CD4-positive, alpha-beta T cell treated with Interferon gamma for 1 hour (primary cell): ENCODE results near the gene SEMA6D.

Experiments
- DNase-seq: peaks from one replicate; pipeline ENCODE4 v3.0.0-alpha.2; 2020

The SEMA6D gene, protein sequence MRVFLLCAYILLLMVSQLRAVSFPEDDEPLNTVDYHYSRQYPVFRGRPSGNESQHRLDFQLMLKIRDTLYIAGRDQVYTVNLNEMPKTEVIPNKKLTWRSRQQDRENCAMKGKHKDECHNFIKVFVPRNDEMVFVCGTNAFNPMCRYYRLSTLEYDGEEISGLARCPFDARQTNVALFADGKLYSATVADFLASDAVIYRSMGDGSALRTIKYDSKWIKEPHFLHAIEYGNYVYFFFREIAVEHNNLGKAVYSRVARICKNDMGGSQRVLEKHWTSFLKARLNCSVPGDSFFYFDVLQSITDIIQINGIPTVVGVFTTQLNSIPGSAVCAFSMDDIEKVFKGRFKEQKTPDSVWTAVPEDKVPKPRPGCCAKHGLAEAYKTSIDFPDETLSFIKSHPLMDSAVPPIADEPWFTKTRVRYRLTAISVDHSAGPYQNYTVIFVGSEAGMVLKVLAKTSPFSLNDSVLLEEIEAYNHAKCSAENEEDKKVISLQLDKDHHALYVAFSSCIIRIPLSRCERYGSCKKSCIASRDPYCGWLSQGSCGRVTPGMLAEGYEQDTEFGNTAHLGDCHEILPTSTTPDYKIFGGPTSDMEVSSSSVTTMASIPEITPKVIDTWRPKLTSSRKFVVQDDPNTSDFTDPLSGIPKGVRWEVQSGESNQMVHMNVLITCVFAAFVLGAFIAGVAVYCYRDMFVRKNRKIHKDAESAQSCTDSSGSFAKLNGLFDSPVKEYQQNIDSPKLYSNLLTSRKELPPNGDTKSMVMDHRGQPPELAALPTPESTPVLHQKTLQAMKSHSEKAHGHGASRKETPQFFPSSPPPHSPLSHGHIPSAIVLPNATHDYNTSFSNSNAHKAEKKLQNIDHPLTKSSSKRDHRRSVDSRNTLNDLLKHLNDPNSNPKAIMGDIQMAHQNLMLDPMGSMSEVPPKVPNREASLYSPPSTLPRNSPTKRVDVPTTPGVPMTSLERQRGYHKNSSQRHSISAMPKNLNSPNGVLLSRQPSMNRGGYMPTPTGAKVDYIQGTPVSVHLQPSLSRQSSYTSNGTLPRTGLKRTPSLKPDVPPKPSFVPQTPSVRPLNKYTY

DNA sequence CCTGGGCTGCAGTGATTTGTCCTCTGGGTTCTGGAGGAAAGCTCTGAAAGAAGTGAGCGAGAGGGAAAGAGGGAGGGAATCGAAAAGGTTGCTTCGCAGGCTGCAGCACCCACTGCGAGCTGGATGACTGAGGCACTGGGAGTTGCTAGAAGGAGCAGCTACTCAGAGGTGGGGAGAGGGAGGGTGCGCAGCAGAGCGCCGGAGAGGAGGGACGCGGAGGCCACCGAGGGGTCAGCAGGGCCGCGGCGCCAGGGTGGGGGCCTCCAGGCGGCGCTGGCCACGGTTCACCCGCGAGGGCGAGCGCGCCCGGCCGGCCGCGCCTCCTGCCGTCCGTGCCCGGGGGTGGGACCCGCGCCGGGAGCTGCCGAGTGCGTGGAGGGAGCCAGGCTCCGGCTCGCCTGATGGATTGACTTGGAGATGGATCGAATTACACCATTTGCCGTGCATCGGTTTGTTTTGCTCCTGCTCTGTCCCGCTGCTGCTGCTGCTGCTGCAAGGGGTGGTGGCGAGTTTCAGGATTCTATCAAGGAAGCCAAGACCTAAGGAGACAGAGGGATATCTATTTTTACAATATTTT is at the start of gene SEMA6D:
Gene SEMA6D (plus strand): TSS at position 470 of the 577 bp plus-strand sequence. CDS start 42,294 bp downstream, outside the sequence.
- DNase-seq: no peak

DNA sequence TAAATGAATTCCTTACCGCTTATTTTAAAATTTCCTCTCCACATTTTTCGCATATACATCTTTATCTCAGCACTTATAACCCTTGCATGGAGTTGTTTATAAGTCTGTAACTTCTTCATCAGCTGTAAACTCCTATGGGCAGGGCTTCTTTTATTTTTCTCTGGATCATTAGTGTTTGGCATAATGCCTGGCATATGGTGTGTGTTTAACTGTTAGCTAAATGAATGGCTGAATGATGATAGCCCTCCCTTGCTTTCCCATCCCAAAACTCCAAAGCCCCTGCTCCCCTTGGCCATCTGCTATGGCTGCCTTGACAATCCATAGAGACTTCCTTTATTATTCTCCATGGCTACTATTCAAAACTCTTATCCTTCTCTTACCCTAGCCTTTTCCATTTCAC is 48.1 kb upstream of the SEMA6D start:
- DNase-seq: no peak

DNA sequence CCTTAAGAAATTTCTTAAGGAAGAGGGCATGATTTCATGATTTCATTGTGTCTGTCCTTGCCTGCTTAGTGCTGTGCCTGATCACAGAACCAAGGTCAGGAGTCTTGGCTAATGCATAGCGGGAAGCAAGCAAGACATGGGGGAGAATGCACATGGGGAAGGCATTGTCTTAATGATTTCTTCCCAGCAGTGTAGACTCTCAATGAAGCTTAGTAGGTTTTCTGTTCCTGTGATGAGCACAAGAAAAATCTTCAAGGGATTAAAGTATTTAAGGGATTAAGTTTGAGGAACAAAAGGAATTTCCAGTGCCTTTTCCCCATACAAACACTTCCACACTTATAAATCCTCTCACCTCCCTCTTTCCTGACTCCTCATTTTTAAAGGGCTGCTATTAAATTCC is 46.9 kb upstream of the SEMA6D start:
- no peak for DNase-seq

DNA sequence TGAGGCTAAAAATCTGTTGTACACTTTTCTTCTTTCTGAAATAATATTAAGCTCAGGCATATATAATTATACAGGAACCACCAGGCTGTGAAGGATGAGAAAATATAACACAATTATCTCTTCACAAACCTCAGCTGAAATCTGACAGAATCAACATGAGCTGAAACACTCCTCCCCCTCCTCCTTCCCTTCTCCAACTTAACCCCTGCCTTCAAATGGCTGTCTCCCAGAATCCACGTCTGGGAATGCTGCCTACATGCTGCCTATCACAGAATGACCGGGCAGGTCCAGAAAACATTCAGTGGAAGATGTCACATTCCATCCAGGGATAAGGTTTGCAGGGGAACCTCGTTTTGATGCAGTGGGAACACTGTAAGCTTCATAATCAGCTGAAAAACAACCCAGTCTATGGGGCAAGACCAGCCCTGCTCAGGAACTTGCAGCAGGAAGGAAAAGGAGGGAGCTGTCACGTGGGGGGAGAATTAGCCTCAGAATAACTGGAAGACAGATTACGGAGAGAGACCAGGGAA is 44.0 kb upstream of the SEMA6D start:
- no peak for DNase-seq

DNA sequence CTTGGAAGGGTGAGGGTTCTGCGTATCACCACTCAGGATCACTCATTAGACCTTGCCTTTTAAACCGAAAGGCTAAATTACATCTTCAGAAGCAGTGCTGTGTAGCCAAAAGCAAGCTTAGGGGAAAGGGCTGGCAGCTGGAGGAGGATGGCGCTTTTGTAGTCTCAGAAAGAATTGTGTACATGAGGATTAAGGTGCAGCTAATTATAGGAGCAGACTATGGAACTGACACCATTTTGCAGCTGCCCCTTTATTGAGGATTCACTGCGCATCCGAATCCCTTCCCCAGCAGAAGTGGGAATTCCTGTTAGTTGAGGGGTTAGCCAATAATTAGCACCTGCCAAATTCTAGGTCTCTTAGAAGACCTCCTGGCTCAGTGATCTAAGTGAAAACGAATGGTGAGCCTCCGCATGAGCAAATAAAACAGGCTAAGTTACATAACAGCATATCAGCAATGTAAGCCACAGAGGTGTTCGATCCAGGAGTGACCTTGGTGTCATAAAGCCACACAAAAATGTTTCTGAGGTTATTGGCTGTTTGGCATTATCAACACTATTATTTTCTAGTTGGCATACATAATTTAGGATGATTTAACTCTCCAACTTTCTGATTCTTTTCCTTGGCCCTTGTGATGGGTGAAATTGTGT is 42.6 kb upstream of the SEMA6D start:
- no peak for DNase-seq

DNA sequence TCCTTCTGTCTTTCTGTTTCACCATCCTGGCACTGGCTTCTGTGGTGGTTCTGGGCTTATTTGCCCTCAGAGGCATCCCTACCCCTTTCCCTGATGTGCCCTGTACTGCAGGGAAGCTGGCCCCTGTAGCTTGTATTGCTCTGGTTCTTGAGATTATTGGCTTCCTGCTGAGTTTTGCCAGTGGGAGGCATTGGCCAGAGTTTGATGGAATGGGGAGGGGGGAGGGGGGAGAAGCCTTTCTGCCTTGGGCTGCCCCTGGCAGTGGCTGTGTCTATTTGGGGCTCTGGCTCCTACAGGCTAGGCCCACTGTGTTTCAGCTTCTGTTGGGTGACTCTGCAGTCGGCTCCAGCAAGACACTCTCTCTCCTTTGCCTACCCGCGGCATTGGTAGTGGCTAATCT is 41.6 kb upstream of the SEMA6D start:
- DNase-seq: no peak

DNA sequence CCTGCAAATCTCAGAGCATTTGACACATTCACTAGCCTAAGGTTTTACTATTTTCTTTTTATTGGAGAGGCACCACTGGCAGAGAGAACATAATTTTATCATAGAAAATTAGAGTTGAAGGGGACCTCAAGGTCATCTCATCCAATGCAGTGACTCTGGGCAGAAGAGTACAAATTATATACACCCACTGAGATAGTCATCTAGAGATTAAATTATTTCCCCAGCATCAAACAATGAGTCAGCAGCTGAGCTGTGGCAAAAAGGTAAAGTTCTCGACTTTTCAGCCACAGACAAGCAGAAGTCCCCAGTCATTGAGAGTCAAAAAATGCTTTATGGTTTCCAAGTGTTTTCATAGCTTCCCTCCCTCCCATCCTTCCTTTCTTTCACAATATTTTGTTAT is 39.3 kb upstream of the SEMA6D start:
- no peak for DNase-seq

DNA sequence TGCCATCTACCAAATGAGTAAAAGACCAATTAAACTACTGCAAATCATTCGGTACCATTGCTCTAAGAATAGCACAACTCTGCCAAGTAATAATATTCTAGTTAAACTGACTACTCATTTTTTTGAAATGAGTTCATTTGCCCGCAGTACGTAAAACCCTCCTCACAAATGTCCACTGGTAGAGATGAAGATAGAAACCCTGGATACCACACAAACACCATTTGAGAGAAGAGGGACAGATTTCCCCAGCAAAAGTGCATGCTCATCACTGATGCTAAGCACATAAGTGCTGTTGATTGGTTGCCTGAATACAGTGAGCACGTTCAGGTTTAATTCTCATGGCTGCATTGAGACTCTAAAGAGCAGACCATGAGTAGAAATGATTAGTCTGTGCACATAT is 34.6 kb upstream of the SEMA6D start:
- DNase-seq: no peak

DNA sequence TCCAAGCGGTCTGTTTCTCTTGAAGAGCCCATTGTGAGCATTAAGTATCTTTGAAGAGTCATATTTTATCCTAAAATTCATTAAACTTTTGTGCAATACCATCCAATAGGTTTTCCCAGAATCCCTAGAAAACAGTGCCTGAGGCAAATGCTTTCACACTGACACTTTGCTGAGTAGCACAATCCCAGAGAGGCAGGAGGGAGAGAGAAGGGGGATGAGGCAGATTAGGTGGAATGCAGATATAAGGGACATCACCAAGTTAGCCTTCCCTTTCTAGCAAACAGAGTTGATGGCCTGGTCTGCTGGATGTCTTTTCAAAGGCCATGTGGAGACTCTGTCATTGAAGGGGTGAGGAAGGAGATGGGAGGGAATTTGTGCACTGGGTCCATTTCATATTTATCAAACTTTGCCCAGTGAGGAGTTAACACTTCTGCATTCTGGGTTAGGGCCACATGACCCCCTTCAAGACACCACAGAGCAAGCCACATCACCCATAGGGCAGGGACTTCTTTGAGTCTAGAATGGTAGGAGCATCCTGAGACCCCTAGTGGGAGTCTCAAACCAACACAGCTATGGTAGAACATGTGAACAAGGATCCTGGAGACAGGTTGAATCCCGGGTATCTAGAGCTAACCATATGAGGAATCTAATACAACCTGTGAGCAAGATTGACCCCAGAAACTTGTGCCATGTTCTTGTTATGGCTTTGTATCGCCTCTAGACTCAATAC is 32.0 kb upstream of the SEMA6D start:
- DNase-seq: no peak

DNA sequence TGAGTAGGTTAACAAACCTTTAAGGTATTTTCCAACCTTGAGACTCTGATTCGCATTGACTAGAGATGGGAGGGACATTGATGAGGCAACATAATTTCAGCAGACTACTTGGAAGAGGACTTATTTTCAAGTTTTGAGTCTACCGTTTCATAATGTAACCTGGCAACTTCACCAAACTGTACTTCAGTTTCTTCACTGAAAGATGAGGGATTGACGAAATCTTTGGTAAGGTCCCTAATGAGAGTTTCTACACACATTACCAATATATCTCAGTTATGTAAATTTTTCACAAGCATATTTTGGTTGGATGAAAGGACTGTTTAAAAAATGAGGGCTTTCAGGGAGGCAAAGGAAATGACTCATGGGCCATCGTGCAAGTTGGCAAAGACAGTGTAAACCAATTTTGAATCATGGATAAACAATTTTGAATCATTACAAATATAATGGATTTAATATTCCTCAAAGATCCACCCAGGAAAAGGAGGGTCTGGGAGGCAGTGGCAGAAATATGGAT is 28.7 kb upstream of the SEMA6D start:
- no peak for DNase-seq

DNA sequence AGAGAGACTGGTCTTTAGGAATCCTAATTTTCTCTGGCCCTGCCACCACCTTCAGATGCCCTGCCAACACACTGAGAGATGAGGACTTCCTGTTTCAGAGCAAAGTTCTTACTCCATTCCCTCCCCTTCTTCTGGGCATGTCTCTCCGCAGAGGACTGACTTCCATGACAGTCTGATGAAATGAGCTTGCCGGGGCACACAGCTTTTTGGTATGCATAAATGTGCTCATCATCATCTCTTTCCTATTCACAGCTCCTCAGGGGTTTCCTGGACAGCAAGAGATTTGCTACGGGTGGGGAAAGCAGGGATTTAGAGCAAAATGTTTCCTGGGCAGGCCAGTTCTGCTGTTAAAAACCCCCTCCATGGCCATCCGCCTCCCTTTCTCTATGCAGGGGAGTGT is 27.6 kb upstream of the SEMA6D start:
- DNase-seq: no peak

DNA sequence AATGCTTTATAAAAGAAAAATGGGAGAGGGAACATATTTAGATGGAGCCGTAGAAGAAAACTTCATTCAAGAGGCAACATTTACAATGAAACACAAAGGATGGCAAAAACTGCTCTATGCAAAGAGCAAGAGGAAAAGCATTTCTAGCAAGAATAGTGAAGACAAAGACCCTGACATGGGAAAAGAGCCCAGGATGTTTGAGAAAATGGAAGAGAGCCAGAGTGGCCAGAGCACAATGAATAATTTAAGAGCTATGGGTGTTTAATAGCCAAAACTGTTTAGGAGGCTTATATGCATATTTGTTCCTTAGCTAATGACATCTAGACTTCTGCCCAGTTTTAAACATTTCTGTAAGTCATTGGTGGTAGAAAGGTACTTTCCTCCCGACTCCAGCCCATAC is 25.4 kb upstream of the SEMA6D start:
- no peak for DNase-seq

DNA sequence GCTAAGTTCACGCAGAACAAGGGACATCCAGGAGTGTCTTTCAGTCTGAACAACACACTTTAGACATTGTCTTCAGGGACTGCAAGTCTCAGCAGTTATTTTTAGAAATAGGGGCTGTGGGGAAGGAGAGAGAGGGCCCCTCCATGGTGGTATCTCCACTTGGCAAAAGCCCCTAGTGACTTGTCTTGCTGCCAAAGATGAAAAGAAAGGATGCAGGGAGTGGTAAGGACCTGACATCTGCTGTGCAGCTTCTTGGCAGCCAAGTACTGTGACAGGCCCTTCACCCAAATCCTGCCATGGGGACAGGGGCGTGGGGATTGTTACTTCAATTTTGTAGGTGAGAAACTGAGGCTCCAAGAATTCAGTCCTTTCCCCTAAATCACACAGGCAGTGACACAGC is 21.0 kb upstream of the SEMA6D start:
- no peak for DNase-seq

DNA sequence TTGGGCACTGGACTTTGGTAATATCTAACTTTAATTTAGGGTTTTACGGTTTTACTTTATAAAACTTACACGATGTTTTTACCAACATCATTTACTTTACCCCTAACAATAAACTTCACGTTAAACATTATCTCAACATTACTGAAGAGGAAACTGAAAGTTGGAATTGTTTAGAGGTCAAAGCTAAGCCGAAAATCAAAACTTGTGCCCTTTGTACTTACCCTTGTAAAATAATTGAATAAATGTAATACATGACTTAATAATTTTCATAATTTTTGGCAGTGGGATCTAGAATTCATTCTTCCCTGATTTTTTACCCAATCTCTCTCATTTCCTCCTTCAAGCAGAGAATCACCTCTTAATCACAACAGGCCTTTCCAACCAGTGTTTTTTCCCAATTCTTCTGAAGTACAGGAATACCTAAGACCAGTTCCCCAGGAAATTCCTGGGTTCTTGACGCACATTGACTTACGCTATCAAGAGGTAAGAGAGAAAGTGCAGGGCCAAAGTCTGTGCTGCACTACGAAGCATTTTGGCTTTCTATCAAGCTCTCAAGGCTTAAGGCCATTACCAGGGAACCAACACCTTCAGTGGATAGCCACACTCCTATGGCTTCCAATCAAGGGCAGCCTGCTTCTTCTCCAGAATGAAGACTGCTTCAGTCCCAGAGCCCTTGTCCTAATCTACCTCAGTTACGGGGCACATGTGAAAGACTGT is 11.9 kb upstream of the SEMA6D start:
- no peak for DNase-seq

DNA sequence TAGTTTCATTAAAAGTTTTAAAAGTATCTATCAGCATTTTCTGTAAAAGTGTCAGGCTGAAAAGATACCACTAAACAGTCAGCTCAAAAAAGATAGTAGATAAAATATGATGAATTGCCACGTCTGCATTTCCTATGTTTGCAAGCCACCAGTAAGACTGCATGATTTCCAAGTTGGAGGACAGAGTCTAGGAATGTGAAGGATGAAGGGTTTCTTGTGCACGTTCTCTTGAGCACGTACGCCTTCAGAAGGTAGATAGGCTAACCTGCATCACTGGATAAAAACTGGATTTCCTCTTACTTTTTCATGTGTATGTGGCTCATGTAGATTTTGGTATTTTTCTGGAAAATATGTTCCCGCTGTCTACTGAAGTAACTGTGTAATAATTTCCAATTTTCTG is 9.9 kb upstream of the SEMA6D start:
- no peak for DNase-seq

DNA sequence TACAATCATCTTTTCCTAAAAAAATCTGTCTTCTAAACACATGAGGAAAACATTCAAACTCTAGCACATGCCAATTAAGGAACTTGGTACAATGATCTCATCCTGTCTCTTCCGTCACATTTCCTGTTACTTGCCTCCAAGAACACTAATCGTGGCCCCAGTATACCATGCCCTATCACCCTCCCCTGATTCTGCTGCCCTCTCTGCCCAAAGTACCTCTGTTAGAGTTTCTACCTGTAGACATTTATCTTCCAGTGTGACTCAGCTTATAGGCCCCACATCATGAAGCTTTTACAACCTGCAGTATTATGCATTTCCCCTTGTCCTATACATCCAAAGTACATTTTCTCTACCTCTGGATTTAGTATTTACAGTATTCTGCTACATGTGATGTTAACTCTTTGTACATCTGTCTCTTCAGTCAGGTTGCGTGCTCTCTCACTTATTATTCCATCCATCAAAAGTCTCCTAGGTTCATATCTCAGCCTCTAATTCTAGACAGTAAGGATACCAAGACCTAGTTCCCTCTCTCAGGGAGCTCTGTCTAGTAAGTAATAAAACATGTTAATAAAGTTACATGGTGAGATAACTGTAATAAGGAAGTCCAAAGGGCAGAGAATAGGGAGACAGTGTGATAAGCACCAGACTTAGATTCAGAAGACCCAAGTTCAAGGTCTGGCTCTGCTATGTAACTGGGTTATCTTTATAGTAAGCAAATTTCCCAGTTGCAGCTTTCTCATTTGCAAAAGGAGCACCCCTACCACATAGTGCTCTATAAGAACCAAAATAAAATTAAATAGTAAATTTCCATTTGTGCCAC is 8.9 kb upstream of the SEMA6D start:
- DNase-seq: no peak

DNA sequence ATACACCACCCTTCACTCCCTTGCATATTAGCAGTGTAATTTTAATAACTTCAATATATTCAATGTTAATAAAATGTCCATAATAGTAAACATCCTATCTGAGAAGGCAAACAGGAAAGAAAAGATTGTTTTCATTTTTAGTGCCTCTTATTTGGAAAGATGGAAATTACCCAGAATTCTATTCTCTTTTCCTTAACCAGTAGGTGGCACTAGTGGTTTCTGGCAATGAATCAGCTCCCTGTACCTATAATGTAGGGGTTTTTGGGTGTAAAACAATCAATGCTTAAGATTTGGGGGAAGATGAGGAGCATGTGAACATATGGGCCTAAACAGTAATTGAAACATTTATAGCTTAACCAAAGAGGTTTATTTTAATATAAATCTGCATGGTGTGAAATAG is 5.7 kb upstream of the SEMA6D start:
- no peak for DNase-seq

DNA sequence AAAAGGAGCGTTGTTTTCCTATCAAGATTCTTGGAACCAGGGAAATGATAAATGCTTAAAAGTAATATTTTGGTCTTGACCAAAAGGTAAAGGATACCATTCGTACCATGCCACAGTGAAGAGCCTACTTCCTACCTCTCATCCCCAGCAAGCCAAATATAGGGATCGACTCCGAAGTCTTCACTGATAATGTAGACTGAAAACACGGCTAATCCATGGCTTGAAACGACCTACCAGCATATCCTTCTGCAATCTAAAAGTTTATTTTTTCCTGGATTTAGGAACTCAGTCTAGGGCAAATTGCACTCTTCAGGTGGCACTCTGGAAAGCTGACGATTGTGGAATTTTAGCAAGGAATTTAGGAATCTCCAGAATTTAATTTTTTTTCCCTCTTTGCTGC is 1.9 kb upstream of the SEMA6D start:
- no peak for DNase-seq

DNA sequence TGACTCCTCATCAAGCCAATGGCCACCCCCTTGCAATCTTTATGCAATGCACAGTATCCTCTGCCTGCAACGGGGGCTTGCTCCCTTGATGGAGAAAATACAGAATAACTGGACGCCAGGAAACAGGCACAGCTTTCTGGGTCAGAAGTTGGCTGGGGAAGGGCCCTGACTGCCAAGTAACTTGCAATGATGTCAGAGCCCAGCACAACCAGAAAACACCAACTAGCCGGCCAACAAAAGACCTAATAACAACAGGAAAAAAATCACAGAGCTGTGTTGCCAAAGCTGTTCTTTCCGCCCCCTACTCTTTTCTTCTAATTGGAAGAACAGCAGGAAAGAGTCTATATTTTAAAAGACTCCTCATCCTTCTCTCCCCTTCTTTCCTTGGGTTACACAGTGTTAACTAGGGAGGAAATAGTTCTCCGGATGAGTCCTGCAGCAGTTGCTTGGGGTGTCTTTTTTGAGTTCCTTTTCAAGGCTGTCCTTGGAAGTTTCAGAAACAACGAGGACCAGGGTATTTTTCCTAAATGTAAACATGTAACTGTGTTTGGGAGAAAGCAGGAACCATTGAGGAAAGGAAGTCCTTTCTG is 1.4 kb upstream of the SEMA6D start:
- no peak for DNase-seq

DNA sequence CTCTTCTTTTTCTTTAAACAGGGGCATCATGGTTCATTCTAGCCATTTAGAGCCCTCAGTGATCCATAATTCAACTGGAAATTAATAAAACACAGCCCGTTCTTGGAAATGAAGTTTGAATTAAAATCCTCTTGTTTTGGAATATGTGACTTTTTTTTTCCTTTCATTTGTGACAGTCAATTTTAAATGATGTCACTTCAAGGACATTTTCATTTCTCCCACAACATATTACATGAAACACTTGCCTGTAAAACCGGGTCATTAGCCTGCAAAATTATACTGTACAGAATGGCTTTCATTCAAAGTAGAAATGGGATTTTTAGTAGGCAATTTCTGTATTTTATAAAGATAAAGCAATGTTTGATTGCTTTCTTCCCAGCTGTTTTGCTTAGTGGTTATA is 789 bp upstream of the SEMA6D start:
- no peak for DNase-seq
